ENCODE data around the gene CTTN. TPM values are rescaled to one million over a fixed set of nuclear protein-coding genes. Genes with fewer than 3 reads are reported as not detected.
"Not testable (repeated sequence)": the region's sequence is repeated elsewhere in the genome, so short reads cannot be mapped to it uniquely, and the experiment has no call there.

The CTTN gene
- total RNA-seq, 1 experiment from 2014 or later = 1,035 TPM

DNA sequence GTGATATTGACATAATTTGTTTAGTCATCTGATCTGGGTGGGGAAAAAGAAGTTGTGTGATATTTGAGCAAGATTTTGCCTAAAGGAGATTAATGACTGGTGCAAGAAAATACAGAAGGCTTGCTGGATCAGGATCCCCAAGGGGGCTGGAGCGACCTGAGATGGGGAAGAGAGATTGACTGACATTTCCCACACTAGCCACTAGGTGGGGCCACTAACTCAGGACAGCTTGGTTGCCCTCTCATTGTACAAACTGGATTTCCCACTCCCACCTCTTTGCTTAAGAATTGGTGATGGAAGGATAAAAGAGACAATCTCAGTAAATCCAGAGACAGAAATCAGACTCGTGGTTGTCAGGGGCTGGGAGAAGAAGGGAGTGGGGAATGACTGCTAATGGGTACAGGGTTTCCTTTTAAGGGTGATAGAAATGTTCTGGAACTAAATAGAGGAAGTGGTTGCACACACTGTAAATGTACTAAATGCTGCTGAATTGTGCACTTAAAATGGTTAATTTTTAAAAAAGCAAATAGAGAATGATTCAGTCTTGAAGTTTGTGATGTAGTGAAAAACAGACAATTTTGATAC lies 50.7 kb downstream of the CTTN start:
- Histone ChIP-seq H3K4me1 (replicated peaks) (no peaks in the 10 kb centered on the region), H3K9me3 (replicated peaks) (peaks cover 39% of the 10 kb centered on the region), H3K4me3 (no peak overlapping the region)

DNA sequence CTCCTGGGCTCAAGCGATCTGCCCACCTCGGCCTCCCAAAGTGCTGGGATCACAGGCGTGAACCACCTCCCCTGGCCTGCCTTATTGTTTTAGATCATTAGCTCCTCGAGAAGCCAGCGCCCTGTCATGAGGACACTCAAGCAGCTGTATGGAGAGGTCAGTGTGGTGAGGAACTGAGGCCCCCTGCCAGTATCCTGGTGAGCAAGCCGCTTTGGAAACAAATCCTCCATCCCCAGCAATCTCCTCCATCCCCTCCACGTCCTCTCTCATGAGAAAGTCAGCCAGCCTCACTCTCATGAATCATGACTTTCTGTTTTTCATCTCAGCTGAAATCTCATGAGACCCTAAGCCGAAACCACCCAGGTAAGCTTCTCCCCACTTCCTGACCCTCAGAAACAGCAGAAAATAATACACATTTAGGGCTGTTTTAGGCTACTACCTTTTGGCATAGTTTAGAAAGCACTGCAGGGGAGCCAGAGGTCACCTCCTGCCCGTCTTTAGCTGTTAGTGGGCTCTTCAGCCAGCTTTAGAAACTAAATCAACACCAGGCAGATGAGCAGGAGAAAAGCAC lies 56.0 kb downstream of the CTTN start:
- H3K4me1 ChIP-seq (replicated peaks) = no peaks in the 10 kb centered on the region
- no peak overlapping the region for H3K4me3 ChIP-seq
- H3K9me3 ChIP-seq (replicated peaks) = peaks cover 21% of the 10 kb centered on the region
- H3K27ac ChIP-seq = no peak overlapping the region
- no peak for DNase-seq (ENCODE audit: low read depth in 1 of 2, low spot score in 2 of 2)
- no peaks in the 10 kb centered on the region for H3K36me3 ChIP-seq
- peaks cover 3% of the 10 kb centered on the region for H3K27me3 ChIP-seq (replicated peaks)

More for the DNA sequence above, 50.7 kb downstream of the CTTN start:
- no peak for DNase-seq (ENCODE audit: low read depth in 1 of 2, low spot score in 2 of 2)
- no peak overlapping the region for H3K27ac ChIP-seq
- H3K36me3 ChIP-seq = no peaks in the 10 kb centered on the region
- no peaks in the 10 kb centered on the region; the same call in 1 of the 2 replicates for H3K27me3 ChIP-seq (replicated peaks)

DNA sequence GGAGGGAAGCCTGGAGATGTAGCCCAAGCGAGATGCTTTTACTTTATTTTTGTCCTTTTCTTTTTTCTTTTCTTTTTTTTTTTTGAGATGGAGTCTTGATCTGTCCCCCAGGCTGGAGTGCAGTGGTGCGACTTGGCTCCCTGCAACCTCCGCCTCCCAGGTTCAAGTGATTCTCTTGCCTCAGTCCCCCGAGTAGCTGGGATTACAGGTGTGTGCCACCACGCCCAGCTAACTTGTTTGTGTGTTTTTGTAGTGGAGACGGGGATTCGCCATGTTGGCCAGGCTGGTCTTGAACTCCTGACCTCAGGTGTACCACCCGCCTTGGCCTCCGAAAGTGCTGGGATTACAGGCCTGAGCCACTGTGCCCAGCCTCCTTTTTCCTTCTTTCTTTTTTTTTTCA lies 56.5 kb downstream of the CTTN start:
- not testable (repeated sequence) for H3K27me3 ChIP-seq (replicated peaks); H3K36me3 ChIP-seq; DNase-seq (ENCODE audit: low read depth in 1 of 2, low spot score in 2 of 2); H3K4me1 ChIP-seq (replicated peaks); H3K27ac ChIP-seq; H3K4me3 ChIP-seq
- peaks cover 16% of the 10 kb centered on the region for H3K9me3 ChIP-seq (replicated peaks)

DNA sequence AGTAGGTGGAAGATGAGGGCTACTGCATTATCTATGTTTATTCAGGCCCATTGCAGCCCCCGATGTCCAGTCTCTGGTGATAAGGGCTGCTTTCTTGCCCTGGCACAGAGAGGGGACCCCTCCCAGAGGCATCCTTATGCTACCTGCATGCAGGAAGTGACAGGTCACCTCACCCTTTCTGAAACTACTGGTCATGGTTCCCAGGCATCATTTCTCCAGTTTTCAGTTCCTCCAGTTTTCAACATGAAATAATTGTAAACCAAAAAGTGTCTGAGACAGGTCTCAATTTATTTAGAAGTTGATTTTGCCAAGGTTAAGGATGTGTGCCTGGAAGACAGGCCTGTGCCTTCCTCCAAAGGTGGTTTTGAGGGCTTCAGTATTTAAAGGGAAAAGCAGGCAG lies 57.0 kb downstream of the CTTN start:
- no peak for DNase-seq (ENCODE audit: low read depth in 1 of 2, low spot score in 2 of 2)
- Histone ChIP-seq H3K4me1 (replicated peaks) (no peaks in the 10 kb centered on the region), H3K27ac (no peak overlapping the region), H3K9me3 (replicated peaks) (peaks cover 12% of the 10 kb centered on the region), H3K36me3 (no peaks in the 10 kb centered on the region), H3K27me3 (replicated peaks) (peaks cover 3% of the 10 kb centered on the region; the same call in 1 of the 2 replicates), H3K4me3 (no peak overlapping the region)

DNA sequence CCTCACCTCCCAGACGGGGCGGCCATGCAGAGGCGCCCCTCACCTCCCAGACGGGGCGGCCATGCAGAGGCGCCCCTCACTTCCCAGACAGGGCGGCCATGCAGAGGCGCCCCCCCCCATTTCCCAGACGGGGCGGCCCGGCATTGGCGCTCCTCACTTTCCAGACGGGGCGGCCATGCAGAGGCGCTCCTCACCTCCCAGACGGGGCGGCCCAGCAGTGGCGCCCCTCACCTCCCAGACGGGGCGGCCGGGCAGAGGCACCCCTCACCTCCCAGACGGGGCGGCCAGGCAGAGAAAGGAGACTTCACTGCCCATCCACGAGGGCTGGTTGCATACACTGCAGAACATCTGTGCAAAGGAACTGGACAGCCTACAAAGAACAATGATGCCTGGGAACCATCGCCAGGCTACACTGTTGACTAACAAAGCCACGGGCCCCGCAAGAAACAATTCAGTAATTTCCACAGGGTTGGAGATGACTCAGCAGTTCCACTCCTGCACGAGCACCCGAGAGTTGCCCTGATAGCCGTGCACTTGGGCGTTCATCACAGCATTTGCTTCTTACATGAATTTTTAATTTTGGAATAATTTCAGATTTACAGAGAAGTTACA lies 58.7 kb downstream of the CTTN start:
- Histone ChIP-seq H3K27ac (no peak overlapping the region), H3K4me1 (replicated peaks) (no peaks in the 10 kb centered on the region), H3K9me3 (replicated peaks) (0 out of 2 replicates have a peak, but pooled peaks cover 3% of the 10 kb centered on the region), H3K27me3 (replicated peaks) (peaks cover 16% of the 10 kb centered on the region), H3K36me3 (no peaks in the 10 kb centered on the region), H3K4me3 (no peak overlapping the region)
- DNase-seq (ENCODE audit: low read depth in 1 of 2, low spot score in 2 of 2) = peak in 1 of 2 experiments; percentile 43

DNA sequence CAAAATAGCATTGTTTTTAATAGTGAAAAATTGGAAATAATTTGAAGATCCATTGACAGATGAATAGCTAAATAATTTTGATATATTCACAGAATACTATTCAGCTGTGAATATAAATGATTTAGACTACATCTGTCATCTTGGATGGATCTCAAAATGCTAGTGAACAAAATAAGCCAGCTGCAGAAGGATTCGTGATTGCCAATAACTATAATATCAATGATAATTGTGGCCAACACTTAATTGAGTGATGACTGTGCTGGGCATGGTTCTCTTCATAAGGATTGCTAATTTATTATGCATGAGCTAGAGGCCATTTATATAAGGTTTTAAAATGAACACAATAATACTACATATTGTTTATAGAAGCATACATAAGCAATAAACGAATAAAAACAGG lies 60.4 kb downstream of the CTTN start:
- H3K36me3 ChIP-seq = no peaks in the 10 kb centered on the region
- no peaks in the 10 kb centered on the region for H3K4me1 ChIP-seq (replicated peaks)
- no peak overlapping the region for H3K4me3 ChIP-seq
- no peaks in the 10 kb centered on the region for H3K9me3 ChIP-seq (replicated peaks)
- DNase-seq (ENCODE audit: low read depth in 1 of 2, low spot score in 2 of 2) = no peak
- peaks cover 23% of the 10 kb centered on the region for H3K27me3 ChIP-seq (replicated peaks)
- no peak overlapping the region for H3K27ac ChIP-seq

DNA sequence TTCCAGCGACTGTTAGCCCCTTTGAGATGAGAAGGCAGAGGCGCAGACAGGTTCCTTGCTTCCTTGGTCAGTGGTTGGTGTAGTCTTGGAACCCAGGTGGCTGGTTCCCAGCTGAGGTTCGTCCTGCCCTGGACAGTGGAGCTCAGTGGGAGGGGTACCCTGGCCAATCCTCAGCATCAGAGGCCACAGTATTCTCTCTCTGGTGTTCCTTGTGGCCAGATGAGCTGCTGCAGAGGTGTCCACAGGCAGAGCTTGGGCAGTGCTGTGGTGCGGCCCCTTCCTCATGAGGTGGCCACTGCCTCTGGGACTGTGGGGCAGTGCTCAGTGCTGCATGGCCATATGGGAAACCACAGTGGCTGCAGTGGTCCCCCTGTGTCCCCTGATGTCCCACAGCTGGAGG lies 61.8 kb downstream of the CTTN start:
- no peak overlapping the region for H3K27ac ChIP-seq
- peaks cover 23% of the 10 kb centered on the region for H3K27me3 ChIP-seq (replicated peaks)
- no peak overlapping the region for H3K4me3 ChIP-seq
- no peak for DNase-seq (ENCODE audit: low read depth in 1 of 2, low spot score in 2 of 2)
- no peaks in the 10 kb centered on the region for H3K9me3 ChIP-seq (replicated peaks)
- H3K36me3 ChIP-seq = no peaks in the 10 kb centered on the region
- H3K4me1 ChIP-seq (replicated peaks) = no peaks in the 10 kb centered on the region

DNA sequence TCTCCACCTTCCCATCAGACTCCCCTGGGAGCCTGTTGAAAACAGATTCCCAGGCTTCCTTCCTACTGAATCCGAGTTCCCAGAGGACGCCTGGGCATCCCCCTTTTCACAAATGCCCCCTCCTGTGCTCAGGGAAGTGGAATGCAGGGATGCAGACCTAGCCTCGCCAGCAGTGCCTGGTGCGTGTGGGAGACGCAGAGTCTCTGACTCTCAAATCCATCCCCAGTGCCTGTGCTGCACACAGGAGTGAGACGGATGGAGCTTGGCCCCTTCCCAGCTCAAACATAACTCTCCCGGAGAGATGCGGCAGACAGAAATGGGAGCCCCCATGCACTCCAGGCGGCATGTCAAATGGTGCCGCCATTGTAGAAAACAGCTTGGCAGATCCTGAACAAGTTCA lies 62.6 kb downstream of the CTTN start:
- Histone ChIP-seq H3K36me3 (no peaks in the 10 kb centered on the region), H3K4me3 (no peak overlapping the region), H3K27me3 (replicated peaks) (peaks cover 23% of the 10 kb centered on the region), H3K4me1 (replicated peaks) (no peaks in the 10 kb centered on the region), H3K27ac (no peak overlapping the region), H3K9me3 (replicated peaks) (no peaks in the 10 kb centered on the region)
- no peak for DNase-seq (ENCODE audit: low read depth in 1 of 2, low spot score in 2 of 2)

DNA sequence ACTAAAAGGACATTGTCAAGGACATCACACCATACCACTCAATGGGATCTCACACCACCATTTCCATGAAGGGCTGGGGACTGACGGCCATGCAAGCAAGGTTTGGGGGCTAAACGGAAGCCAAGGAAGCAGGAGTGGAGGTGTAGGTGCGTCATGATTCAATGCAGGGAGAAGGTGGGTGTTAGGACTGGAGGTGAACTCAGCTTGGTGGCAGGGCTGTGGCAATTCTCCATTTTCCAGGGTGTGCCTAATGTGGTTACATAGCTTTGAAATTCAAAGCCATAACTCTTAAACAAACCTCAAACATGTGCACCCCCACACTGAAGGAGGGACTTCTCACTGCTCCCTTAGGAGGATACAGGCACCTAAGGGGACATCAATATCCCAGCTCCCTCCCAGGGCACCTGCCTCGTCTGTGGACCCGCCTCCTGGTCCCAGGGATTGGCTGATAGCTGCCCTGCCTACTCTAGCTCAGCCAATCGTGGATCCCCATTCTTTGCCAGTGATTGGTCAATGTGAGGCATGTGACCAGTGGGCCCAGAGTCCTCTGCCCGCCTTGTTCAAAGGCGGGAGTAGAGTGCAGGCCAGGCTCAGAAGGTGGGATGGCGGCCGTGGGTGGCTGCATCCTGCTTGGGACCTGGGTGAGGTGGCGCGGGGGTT lies 64.6 kb downstream of the CTTN start:
- Histone ChIP-seq H3K9me3 (replicated peaks) (no peaks in the 10 kb centered on the region), H3K36me3 (no peaks in the 10 kb centered on the region), H3K4me3 (no peak overlapping the region), H3K27ac (no peak overlapping the region), H3K27me3 (replicated peaks) (peaks cover 23% of the 10 kb centered on the region), H3K4me1 (replicated peaks) (no peaks in the 10 kb centered on the region; the same call in 1 of the 2 replicates)
- no peak for DNase-seq (ENCODE audit: low read depth in 1 of 2, low spot score in 2 of 2)

DNA sequence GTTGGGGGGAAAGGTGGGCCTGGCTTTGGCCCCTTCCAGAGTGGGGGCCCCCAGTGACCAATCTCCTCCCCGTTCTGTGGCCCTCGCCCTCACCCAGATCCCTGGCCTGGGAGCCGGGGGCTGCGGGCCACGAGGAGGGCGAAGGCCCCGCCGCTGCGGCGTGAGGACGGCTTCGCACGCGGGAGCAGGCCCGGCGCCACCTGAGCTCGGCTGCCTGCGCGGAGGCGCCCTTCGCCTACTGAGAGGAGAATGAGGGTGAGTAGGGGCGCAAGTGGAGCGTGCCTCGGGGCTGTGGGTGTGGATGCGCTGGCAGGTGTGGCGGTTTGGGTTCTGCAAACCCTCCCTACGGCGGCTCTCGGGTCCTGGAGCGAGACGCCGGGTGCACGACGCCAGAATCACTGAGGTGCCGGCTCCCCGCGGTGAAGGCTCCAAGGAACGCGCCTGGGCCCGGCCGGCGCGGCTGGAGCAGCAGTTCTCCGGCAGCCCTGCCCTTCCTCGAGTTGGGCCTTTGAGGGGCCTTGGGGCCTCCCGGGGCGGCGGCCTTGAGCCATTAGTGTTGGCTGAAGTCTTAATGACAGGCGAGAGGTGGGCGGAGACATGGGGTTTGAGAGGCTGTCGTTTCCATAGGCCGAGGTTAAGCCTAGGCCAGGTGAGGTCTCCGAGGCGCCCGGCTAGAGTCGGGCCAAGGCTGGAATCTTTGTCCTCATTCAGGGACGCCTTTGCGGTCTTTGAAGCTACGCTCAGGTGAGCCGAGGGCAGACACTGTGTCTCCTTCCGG lies 65.3 kb downstream of the CTTN start:
- H3K27me3 ChIP-seq (replicated peaks) = peaks cover 23% of the 10 kb centered on the region
- H3K9me3 ChIP-seq (replicated peaks) = no peaks in the 10 kb centered on the region
- no peaks in the 10 kb centered on the region for H3K36me3 ChIP-seq
- H3K27ac ChIP-seq = no peak overlapping the region
- no peaks in the 10 kb centered on the region; the same call in 1 of the 2 replicates for H3K4me1 ChIP-seq (replicated peaks)
- no peak overlapping the region for H3K4me3 ChIP-seq
- DNase-seq (ENCODE audit: low read depth in 1 of 2, low spot score in 2 of 2) = no peak

DNA sequence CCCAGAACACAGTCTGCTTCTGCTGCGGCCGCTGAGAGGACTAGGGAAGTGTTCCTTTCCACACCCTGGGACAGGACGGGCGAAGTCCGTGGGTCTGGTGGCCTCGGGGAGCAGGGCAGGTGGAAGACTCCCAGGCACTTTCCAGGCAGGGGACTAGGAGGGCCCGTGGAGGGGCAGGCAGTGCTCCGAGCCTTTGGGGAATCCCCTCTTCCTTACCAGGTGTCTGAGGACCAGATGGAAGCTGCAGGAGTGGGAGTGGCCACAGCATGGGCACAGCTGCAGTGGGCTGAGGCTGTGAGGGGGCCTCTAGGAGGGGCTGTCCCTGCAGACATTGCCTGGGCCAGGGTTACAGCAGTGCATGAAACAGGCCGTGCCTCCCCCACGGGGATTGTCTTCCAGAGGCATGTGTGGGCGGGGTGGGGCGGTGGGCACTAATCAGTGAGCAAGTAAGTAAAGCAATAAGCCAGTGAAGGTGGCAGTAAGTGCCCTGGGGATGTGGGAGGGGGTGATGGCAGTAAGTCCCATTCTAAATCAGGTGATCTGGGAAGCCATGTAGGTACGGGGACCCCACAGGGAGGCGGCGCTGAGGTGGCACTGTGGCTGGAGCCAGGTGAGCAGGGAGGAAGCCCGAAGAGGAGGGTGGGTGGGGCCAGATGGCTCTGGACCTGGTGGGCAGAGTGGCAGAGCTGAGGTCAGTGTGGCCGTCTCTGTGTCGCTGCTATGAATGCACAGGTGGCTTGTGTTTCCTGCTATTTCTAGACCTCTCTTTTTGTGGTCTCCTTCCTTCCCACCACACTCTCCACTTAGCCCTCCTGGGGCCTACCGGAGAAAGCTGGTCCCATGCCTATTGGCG lies 66.4 kb downstream of the CTTN start:
- DNase-seq (ENCODE audit: low read depth in 1 of 2, low spot score in 2 of 2) = no peak
- H3K27me3 ChIP-seq (replicated peaks) = peaks cover 31% of the 10 kb centered on the region
- no peaks in the 10 kb centered on the region for H3K9me3 ChIP-seq (replicated peaks)
- H3K36me3 ChIP-seq = no peaks in the 10 kb centered on the region
- no peak overlapping the region for H3K27ac ChIP-seq
- H3K4me1 ChIP-seq (replicated peaks) = no peaks in the 10 kb centered on the region; the same call in 1 of the 2 replicates
- H3K4me3 ChIP-seq = no peak overlapping the region

DNA sequence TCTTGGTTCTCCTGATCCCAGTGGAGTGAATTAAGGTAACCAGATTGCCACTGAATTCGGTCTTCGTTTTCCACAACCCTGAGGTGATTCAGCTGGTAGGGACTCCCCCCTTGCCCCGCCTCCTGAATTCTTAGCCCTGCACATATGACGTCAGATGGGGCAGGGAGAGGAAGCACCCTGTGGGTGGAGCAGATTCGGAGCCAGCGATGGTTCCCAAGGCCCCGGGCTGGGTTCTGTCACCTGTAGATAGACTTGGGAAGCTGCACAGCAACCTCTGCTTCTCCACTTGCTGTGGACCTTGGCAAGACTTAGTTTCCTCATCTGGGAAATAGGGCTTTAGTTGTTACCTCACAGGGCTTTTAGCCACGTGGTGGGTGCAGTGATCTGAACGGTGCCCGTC lies 67.8 kb downstream of the CTTN start:
- no peaks in the 10 kb centered on the region for H3K9me3 ChIP-seq (replicated peaks)
- H3K27me3 ChIP-seq (replicated peaks) = peaks cover 28% of the 10 kb centered on the region
- DNase-seq (ENCODE audit: low read depth in 1 of 2, low spot score in 2 of 2) = peak; percentile 39 to 69
- H3K4me3 ChIP-seq = no peak overlapping the region
- H3K36me3 ChIP-seq = no peaks in the 10 kb centered on the region
- H3K27ac ChIP-seq = no peak overlapping the region
- H3K4me1 ChIP-seq (replicated peaks) = no peaks in the 10 kb centered on the region; the same call in 1 of the 2 replicates

DNA sequence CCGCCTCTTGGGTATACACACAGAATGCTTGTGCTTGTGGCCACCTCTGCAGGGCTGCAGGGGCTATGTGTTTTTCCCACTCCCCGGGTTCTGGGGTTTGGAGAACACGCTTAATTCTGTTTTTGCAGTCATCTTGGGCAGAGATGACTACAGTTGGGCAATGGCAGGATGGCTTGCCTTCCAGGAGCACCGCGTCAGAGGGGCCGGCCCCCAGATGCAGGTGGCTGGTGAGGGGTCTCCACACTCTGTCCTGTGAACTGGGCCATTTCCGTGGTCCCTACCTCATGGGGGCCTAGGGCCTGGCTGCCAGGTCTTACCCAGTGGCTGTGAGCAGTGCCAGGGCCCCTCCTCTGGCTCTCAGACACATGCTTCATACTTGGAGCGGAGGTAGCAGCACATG lies 68.3 kb downstream of the CTTN start:
- DNase-seq (ENCODE audit: low read depth in 1 of 2, low spot score in 2 of 2) = no peak
- Histone ChIP-seq H3K27me3 (replicated peaks) (peaks cover 23% of the 10 kb centered on the region), H3K9me3 (replicated peaks) (no peaks in the 10 kb centered on the region), H3K36me3 (no peaks in the 10 kb centered on the region), H3K27ac (no peak overlapping the region), H3K4me3 (no peak overlapping the region), H3K4me1 (replicated peaks) (no peaks in the 10 kb centered on the region; the same call in 1 of the 2 replicates)

All from SJSA1 (cell line).